Measurements from ENCODE around the gene PCDHGA3.

The PCDHGA3 gene

GRCh38 chr5:141354900-141355469, 11.4 kb downstream of the PCDHGA3 start, which contains the start of gene PCDHGA4:
Gene PCDHGA4 (plus strand): TSS chr5:141355021. CDS start chr5:141355108, 87 bp downstream.
- Histone ChIP-seq H3K4me3 (ENCODE audit: low read length) (no peak within 1 kb of the TSS), H3K9ac (ENCODE audit: low read depth, low read length) (no peak within 1 kb of the TSS)

GRCh38 chr5:141355641-141356040, 12.0 kb downstream of the PCDHGA3 start:
- Histone ChIP-seq H3K36me3 (ENCODE audit: insufficient read depth, low read depth, low read length) (no peaks in the 10 kb centered on the region; the same call in 1 of the 2 replicates), H3K4me1 (ENCODE audit: insufficient read depth, low read length) (no peaks in the 10 kb centered on the region), H3K27me3 (ENCODE audit: insufficient read depth, low read length) (no peaks in the 10 kb centered on the region), H3K4me3 (ENCODE audit: low read length) (no peak overlapping the region), H3K9ac (ENCODE audit: low read depth, low read length) (no peak overlapping the region), H3K9me3 (ENCODE audit: insufficient read depth, low read depth, low read length) (peaks cover 70% of the 10 kb centered on the region), H3K27ac (ENCODE audit: low read length) (no peak overlapping the region)

More at GRCh38 chr5:141354900-141355469, 11.4 kb downstream of the PCDHGA3 start, which contains the start of gene PCDHGA4:
- peaks cover 67% of the 10 kb centered on the region for H3K9me3 ChIP-seq (ENCODE audit: insufficient read depth, low read depth, low read length)
- H3K36me3 ChIP-seq (ENCODE audit: insufficient read depth, low read depth, low read length), result no peaks in the 10 kb centered on the region; the same call in 1 of the 2 replicates
- no peak within 1 kb of the TSS for H3K27ac ChIP-seq (ENCODE audit: low read length)
- no peaks in the 10 kb centered on the region for H3K4me1 ChIP-seq (ENCODE audit: insufficient read depth, low read length)
- no peaks in the 10 kb centered on the region for H3K27me3 ChIP-seq (ENCODE audit: insufficient read depth, low read length)

- H3K27me3 ChIP-seq (ENCODE audit: insufficient read depth, low read length), result no peaks in the 10 kb centered on the region
- peaks cover 71% of the 10 kb centered on the region for H3K9me3 ChIP-seq (ENCODE audit: insufficient read depth, low read depth, low read length)
- no peaks in the 10 kb centered on the region; the same call in 1 of the 2 replicates for H3K36me3 ChIP-seq (ENCODE audit: insufficient read depth, low read depth, low read length)
- no peak overlapping the region for H3K4me3 ChIP-seq (ENCODE audit: low read length)
- no peak overlapping the region for H3K9ac ChIP-seq (ENCODE audit: low read depth, low read length)
- H3K27ac ChIP-seq (ENCODE audit: low read length), result no peak overlapping the region
- H3K4me1 ChIP-seq (ENCODE audit: insufficient read depth, low read length), result no peaks in the 10 kb centered on the region
Observed at GRCh38 chr5:141356133-141356532, 12.5 kb downstream of the PCDHGA3 start.

- H3K9ac ChIP-seq (ENCODE audit: low read depth, low read length), result no peak overlapping the region
- no peak overlapping the region for H3K4me3 ChIP-seq (ENCODE audit: low read length)
- H3K27me3 ChIP-seq (ENCODE audit: insufficient read depth, low read length), result no peaks in the 10 kb centered on the region
- no peak overlapping the region for H3K27ac ChIP-seq (ENCODE audit: low read length)
- H3K36me3 ChIP-seq (ENCODE audit: insufficient read depth, low read depth, low read length), result no peaks in the 10 kb centered on the region; the same call in 1 of the 2 replicates
- no peaks in the 10 kb centered on the region for H3K4me1 ChIP-seq (ENCODE audit: insufficient read depth, low read length)
- H3K9me3 ChIP-seq (ENCODE audit: insufficient read depth, low read depth, low read length), result peaks cover 70% of the 10 kb centered on the region
Observed at GRCh38 chr5:141356950-141357349, 13.3 kb downstream of the PCDHGA3 start.

GRCh38 chr5:141359790-141360426, 16.3 kb downstream of the PCDHGA3 start, which contains the start of gene PCDHGB2:
Gene PCDHGB2 (plus strand): TSS chr5:141359994. CDS start chr5:141360136, 142 bp downstream.
- H3K4me1 ChIP-seq (ENCODE audit: insufficient read depth, low read length), result no peaks in the 10 kb centered on the region
- H3K9me3 ChIP-seq (ENCODE audit: insufficient read depth, low read depth, low read length), result peaks cover 76% of the 10 kb centered on the region
- no peak within 1 kb of the TSS for H3K27ac ChIP-seq (ENCODE audit: low read length)
- H3K4me3 ChIP-seq (ENCODE audit: low read length), result peak within 1 kb of the TSS; percentile 44; the same call in 1 of the 2 replicates
- no peaks in the 10 kb centered on the region for H3K27me3 ChIP-seq (ENCODE audit: insufficient read depth, low read length)
- H3K9ac ChIP-seq (ENCODE audit: low read depth, low read length), result no peak within 1 kb of the TSS
- no peaks in the 10 kb centered on the region; the same call in 1 of the 2 replicates for H3K36me3 ChIP-seq (ENCODE audit: insufficient read depth, low read depth, low read length)

GRCh38 chr5:141360685-141361084, 17.1 kb downstream of the PCDHGA3 start:
- H3K4me3 ChIP-seq (ENCODE audit: low read length), result no peak overlapping the region
- no peak overlapping the region for H3K27ac ChIP-seq (ENCODE audit: low read length)
- no peaks in the 10 kb centered on the region; the same call in 1 of the 2 replicates for H3K36me3 ChIP-seq (ENCODE audit: insufficient read depth, low read depth, low read length)
- peaks cover 76% of the 10 kb centered on the region for H3K9me3 ChIP-seq (ENCODE audit: insufficient read depth, low read depth, low read length)
- H3K27me3 ChIP-seq (ENCODE audit: insufficient read depth, low read length), result no peaks in the 10 kb centered on the region
- no peak overlapping the region for H3K9ac ChIP-seq (ENCODE audit: low read depth, low read length)
- H3K4me1 ChIP-seq (ENCODE audit: insufficient read depth, low read length), result no peaks in the 10 kb centered on the region

GRCh38 chr5:141362719-141363118, 19.1 kb downstream of the PCDHGA3 start:
- Histone ChIP-seq H3K27me3 (ENCODE audit: insufficient read depth, low read length) (no peaks in the 10 kb centered on the region), H3K9me3 (ENCODE audit: insufficient read depth, low read depth, low read length) (peaks cover 75% of the 10 kb centered on the region), H3K4me3 (ENCODE audit: low read length) (peak overlapping the region; percentile 23; the same call in 1 of the 2 replicates), H3K27ac (ENCODE audit: low read length) (no peak overlapping the region), H3K9ac (ENCODE audit: low read depth, low read length) (no peak overlapping the region), H3K36me3 (ENCODE audit: insufficient read depth, low read depth, low read length) (no peaks in the 10 kb centered on the region; the same call in 1 of the 2 replicates), H3K4me1 (ENCODE audit: insufficient read depth, low read length) (no peaks in the 10 kb centered on the region)

GRCh38 chr5:141363952-141364660, 20.5 kb downstream of the PCDHGA3 start, which contains the start of gene PCDHGA5:
Gene PCDHGA5 (plus strand): TSS chr5:141364162. CDS start chr5:141364331, 169 bp downstream.
- Histone ChIP-seq H3K27me3 (ENCODE audit: insufficient read depth, low read length) (no peaks in the 10 kb centered on the region), H3K4me1 (ENCODE audit: insufficient read depth, low read length) (no peaks in the 10 kb centered on the region), H3K36me3 (ENCODE audit: insufficient read depth, low read depth, low read length) (no peaks in the 10 kb centered on the region; the same call in 1 of the 2 replicates), H3K4me3 (ENCODE audit: low read length) (0 out of 2 replicates have a peak within 1 kb of the TSS, but pooled peaks have one; percentile 23), H3K27ac (ENCODE audit: low read length) (no peak within 1 kb of the TSS), H3K9ac (ENCODE audit: low read depth, low read length) (no peak within 1 kb of the TSS), H3K9me3 (ENCODE audit: insufficient read depth, low read depth, low read length) (peaks cover 68% of the 10 kb centered on the region)

- Histone ChIP-seq H3K27ac (ENCODE audit: low read length) (no peak overlapping the region), H3K36me3 (ENCODE audit: insufficient read depth, low read depth, low read length) (no peaks in the 10 kb centered on the region; the same call in 1 of the 2 replicates), H3K9ac (ENCODE audit: low read depth, low read length) (no peak overlapping the region), H3K4me3 (ENCODE audit: low read length) (no peak overlapping the region), H3K4me1 (ENCODE audit: insufficient read depth, low read length) (no peaks in the 10 kb centered on the region), H3K9me3 (ENCODE audit: insufficient read depth, low read depth, low read length) (peaks cover 69% of the 10 kb centered on the region), H3K27me3 (ENCODE audit: insufficient read depth, low read length) (no peaks in the 10 kb centered on the region)
Observed at GRCh38 chr5:141366016-141366896, 22.6 kb downstream of the PCDHGA3 start.

- Histone ChIP-seq H3K9me3 (ENCODE audit: insufficient read depth, low read depth, low read length) (peaks cover 73% of the 10 kb centered on the region), H3K27ac (ENCODE audit: low read length) (no peak within 1 kb of the TSS), H3K4me3 (ENCODE audit: low read length) (no peak within 1 kb of the TSS; the same call in 1 of the 2 replicates)
Observed at GRCh38 chr5:141369994-141370848, 26.6 kb downstream of the PCDHGA3 start, which contains the start of gene PCDHGB3. Gene PCDHGB3 (plus strand): TSS chr5:141370242. CDS start chr5:141370395, 153 bp downstream.

More at GRCh38 chr5:141369994-141370848, 26.6 kb downstream of the PCDHGA3 start, which contains the start of gene PCDHGB3:
- Histone ChIP-seq H3K27me3 (ENCODE audit: insufficient read depth, low read length) (no peaks in the 10 kb centered on the region), H3K9ac (ENCODE audit: low read depth, low read length) (no peak within 1 kb of the TSS), H3K4me1 (ENCODE audit: insufficient read depth, low read length) (no peaks in the 10 kb centered on the region), H3K36me3 (ENCODE audit: insufficient read depth, low read depth, low read length) (no peaks in the 10 kb centered on the region; the same call in 1 of the 2 replicates)
